GM20000 (cell line): ENCODE data around the gene ADAMTSL5.

Experiments
- DNase-seq: peaks from one replicate; pipeline ENCODE4 v3.0.0; 2012; ENCODE audit warnings: low spot score
- CTCF ChIP-seq: IDR thresholded peaks from 2 replicates; pipeline ENCODE4 v1.5.1; 2012; ENCODE audit warnings: mild to moderate bottlenecking, control low read depth; ENCODE audit errors: extremely low read depth, missing control alignments

The ADAMTSL5 gene

GRCh38 chr19:1527650-1528309 is 15.0 kb upstream of the ADAMTSL5 start:
- no peak for DNase-seq
- no peak for TF ChIP-seq CTCF

- no peak for DNase-seq
- no peak for TF ChIP-seq CTCF
These were observed 14.3 kb upstream of the ADAMTSL5 start for GRCh38 chr19:1526979-1527649.

- no peak for DNase-seq
- TF ChIP-seq CTCF: no peak
These were observed 13.4 kb upstream of the ADAMTSL5 start for GRCh38 chr19:1526066-1526778.

GRCh38 chr19:1525343-1525742 is 12.5 kb upstream of the ADAMTSL5 start:
- DNase-seq: no peak
- no peak for TF ChIP-seq CTCF

GRCh38 chr19:1524972-1525325 is 12.1 kb upstream of the ADAMTSL5 start:
- DNase-seq: no peak
- no peak for TF ChIP-seq CTCF

GRCh38 chr19:1524287-1524971 is 11.6 kb upstream of the ADAMTSL5 start:
- TF ChIP-seq CTCF: no peak
- DNase-seq: no peak
